Common myeloid progenitor, CD34-positive (primary cell): ENCODE results near the gene FHIT.

Experiments
- CTCF ChIA-PET: fragments of 350-600 bp; sonication (Branson Sonifier 250); formaldehyde crosslinking; loops from one replicate; lab custom pipeline; 2021; ENCODE audit warnings: antibody characterized with exemption; lab: Charles Lee
- POLR2A ChIA-PET: fragments of 350-600 bp; sonication (Branson Sonifier 250); formaldehyde crosslinking; loops from one replicate; lab custom pipeline; 2021; ENCODE audit warnings: antibody characterized with exemption; lab: Charles Lee
- DNase-seq, 3 donors: peaks; one replicate each; pipeline versions ENCODE4 v3.0.0 to v3.0.0-alpha.2; 2013
- H3K27ac ChIP-seq, 2 experiments: 1 replicate in 1 of 2; 2 replicates in 1 of 2; pipeline ENCODE4 v1.7.0; 2013; ENCODE audit warnings: inconsistent platforms in 2 of 2, low read length in 2 of 2, mild to moderate bottlenecking in 2 of 2, low read depth in 1 of 2, moderate library complexity in 1 of 2; ENCODE audit not compliant: severe bottlenecking in 2 of 2, insufficient read depth in 1 of 2, poor library complexity in 1 of 2
- H3K27me3 ChIP-seq, 5 experiments: replicated peaks in 2 of 5; 1 replicate in 3 of 5; 2 replicates in 2 of 5; pipeline versions ENCODE4 v1.6.1 to v1.7.0; 2013; ENCODE audit warnings: low read length in 4 of 5, mild to moderate bottlenecking in 2 of 5, moderate library complexity in 2 of 5, inconsistent platforms in 1 of 5; ENCODE audit not compliant: insufficient read depth in 5 of 5, control insufficient read depth in 4 of 5
- H3K36me3 ChIP-seq, 4 experiments: 1 replicate in 2 of 4; 2 replicates in 2 of 4; pipeline versions ENCODE4 v1.6.1 to v1.7.0; 2013; ENCODE audit warnings: low read length in 3 of 4, control low read depth in 1 of 4, mild to moderate bottlenecking in 1 of 4; ENCODE audit not compliant: control insufficient read depth in 4 of 4, insufficient read depth in 4 of 4
- H3K4me1 ChIP-seq, 4 experiments: 1 replicate in 3 of 4; 2 replicates in 1 of 4; pipeline versions ENCODE4 v1.6.1 to v1.7.1; 2013; ENCODE audit warnings: low read length in 3 of 4, mild to moderate bottlenecking in 3 of 4, control low read depth in 1 of 4, inconsistent platforms in 1 of 4, moderate library complexity in 1 of 4; ENCODE audit not compliant: control insufficient read depth in 4 of 4, insufficient read depth in 4 of 4; ENCODE audit errors: control extremely low read depth in 1 of 4
- H3K4me3 ChIP-seq, 7 experiments: 1 replicate in 4 of 7; 2 replicates in 3 of 7; pipeline versions ENCODE4 v1.5.1 to v1.7.0; 2013; ENCODE audit warnings: mild to moderate bottlenecking in 7 of 7, low read length in 6 of 7, moderate library complexity in 6 of 7, inconsistent platforms in 2 of 7, low read depth in 2 of 7, control low read depth in 1 of 7; ENCODE audit not compliant: insufficient read depth in 4 of 7, control insufficient read depth in 1 of 7; ENCODE audit errors: extremely low read depth in 1 of 7
- H3K9me3 ChIP-seq, 5 experiments: 1 replicate in 4 of 5; 2 replicates in 1 of 5; pipeline versions ENCODE4 v1.6.1 to v1.7.1; 2013; ENCODE audit warnings: low read length in 4 of 5, mild to moderate bottlenecking in 2 of 5, inconsistent platforms in 1 of 5, low read depth in 1 of 5, moderate library complexity in 1 of 5; ENCODE audit not compliant: control insufficient read depth in 4 of 5, insufficient read depth in 2 of 5; ENCODE audit errors: control extremely low read depth in 1 of 5
- WGBS: methylation state at CpG from one replicate; pipeline ENCODE4 v1.1.5; 2013; ENCODE audit not compliant: insufficient coverage; 5-methylcytosine and 5-hydroxymethylcytosine counted together

Gene FHIT

DNA sequence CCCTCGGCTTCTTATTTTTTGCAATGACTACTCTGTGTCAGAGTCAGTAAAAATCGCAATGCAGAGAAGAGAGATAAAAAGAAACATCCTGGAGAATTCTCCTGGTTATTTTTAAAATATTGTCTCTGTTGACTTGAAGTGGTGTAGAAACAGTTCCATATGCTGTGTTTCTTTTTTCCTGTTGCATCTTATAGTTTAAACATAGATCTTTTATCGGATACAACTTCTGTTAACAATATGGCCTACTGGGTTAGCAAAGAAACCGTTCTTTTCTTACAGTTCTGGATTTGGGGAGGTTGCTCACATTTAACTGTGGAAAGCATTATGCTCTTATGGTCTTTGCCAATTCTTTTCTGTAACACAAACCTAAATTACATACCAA is 1432.3 kb downstream of the FHIT start:
- 100% methylated on average over 2 of the region's 4 CpGs for WGBS
- CTCF ChIA-PET = no interaction called here

DNA sequence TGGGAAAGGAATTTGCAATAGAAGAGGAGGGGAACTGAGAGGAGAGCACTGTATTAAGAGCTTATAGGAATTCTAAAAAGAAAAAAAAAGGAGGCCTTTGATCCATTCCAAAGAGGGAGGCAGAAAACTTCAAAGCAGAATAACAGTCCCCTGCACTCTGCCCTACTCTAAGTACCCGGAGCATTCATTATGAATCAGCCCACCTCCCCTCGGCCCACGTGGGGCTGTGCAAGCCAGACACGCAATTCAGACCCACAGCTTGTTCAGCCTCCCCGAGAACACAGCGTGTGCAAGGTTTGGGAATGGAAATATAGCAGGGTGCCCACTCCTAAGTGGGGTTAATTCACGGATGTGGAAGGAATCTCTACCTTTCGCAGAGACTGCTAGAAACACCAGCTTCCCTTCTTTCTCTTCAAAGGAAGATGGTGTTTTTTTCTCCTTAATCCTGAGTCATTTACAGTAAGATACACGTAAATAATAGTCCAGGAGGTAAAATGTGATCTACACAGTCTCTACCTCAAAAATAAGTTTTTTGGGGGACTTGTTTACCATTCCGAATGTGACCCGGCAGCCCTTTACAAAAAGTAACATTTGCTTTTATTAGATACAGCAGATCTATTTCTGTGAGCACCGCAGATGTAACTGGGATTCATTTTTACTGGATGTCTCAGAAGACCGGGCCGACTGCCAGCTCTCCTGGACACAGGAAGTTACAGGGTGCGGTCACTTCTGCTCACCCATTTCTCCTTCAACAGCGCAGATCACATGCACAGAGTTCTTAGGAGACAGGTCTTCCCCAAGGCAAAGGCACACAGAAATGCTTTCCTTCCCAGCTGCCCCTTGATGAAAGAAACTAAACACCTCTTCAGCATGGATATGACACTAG is 1433.0 kb downstream of the FHIT start:
- H3K4me1 ChIP-seq = peaks cover 0 to 12% (median 5%) of the 10 kb centered on the region in 4 experiments
- DNase-seq = no peak
- H3K27ac ChIP-seq = no peak overlapping the region
- H3K9me3 ChIP-seq = no peaks in the 10 kb centered on the region
- no peaks in the 10 kb centered on the region for H3K27me3 ChIP-seq
- ChIA-PET CTCF (no interaction called here), POLR2A (no interaction called here)
- 85% methylated on average over 15 of the region's 16 CpGs for WGBS
- H3K4me3 ChIP-seq = no peak overlapping the region
- no peaks in the 10 kb centered on the region for H3K36me3 ChIP-seq

More for the DNA sequence above, 1432.3 kb downstream of the FHIT start:
- no peak for DNase-seq
- H3K4me3 ChIP-seq = no peak overlapping the region
- peaks cover 0 to 12% (median 5%) of the 10 kb centered on the region in 4 experiments for H3K4me1 ChIP-seq
- no peaks in the 10 kb centered on the region for H3K27me3 ChIP-seq
- no peaks in the 10 kb centered on the region for H3K9me3 ChIP-seq
- H3K36me3 ChIP-seq = no peaks in the 10 kb centered on the region
- POLR2A ChIA-PET = no interaction called here
- no peak overlapping the region for H3K27ac ChIP-seq

DNA sequence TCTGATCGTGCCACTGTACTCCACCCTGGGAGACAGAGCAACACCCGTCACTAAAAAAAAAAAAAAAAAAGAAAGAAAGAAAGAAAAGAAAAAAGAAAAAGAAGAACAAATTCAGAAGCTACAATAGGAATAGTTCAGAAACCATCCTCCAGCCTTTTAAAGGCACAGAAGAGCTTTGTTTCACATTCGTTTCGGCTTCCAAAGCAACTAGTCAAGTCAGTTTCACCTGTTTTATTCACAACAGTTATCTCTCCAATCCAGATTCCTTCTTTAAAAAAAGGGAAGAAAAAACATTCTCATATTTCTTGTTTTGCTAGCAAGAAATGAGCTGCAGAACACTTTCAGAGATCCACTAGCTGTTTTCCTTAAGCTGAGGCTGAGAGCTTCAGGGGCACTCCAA is 1433.7 kb downstream of the FHIT start:
- DNase-seq = peak in 2 of 3 donors; percentile 20 to 41
- Histone ChIP-seq H3K27me3 (no peaks in the 10 kb centered on the region), H3K4me3 (peak overlapping the region in 1 of 7 experiments; percentile 50), H3K9me3 (no peaks in the 10 kb centered on the region), H3K4me1 (peaks cover 0 to 12% (median 5%) of the 10 kb centered on the region in 4 experiments), H3K27ac (no peak overlapping the region), H3K36me3 (no peaks in the 10 kb centered on the region)
- POLR2A ChIA-PET = interaction anchor here (0.6 kb wide), 1 partner anchor 385 kb away, joined by 3 read pairs; no protein-coding TSS in a partner anchor
- WGBS = 25% methylated on average over 2 of the region's 4 CpGs
- CTCF ChIA-PET = no interaction called here

DNA sequence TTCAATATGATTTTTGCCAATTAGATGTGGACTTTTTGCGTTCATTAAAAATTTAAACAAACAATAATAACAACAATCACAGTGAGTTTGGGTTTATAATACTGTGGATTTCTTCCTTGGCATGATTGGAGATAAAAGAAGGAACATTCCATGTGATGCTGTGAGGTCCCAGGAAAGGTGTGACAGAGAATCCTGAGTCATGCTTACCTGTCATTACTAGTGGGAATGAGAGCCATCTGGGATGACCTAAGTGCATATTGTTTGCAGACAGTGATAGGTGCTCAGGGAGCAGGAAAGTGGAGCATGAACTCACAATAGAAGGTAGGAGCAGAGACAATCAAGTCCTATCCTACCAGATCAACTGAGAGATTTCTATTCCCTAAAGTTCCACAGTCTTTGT is 1434.9 kb downstream of the FHIT start:
- CTCF ChIA-PET = no interaction called here
- WGBS = no CpG with 5 or more reads among the region's 1 CpG

DNA sequence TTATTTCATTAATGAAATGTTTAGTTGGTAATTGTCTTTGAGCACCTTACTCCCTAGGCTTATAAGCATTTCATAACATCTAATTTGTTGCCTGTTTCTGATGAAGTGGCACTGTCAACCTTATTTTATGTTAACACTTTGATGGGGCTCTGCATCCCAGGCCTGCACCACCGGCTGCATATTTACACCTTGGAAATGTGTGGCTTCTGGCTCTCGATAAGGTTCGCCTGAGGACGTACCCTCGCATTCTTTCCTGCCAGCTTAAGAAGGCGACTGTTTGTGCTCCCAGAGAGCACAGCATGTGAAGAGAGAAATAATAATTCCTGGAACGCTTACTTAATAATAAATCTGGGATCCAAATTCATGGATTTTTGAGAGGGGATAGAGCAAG is 1438.1 kb downstream of the FHIT start:
- ChIA-PET POLR2A (no interaction called here), CTCF (interaction anchor here (1.5 to 6.1 kb wide), 2 partner anchors 10 to 237 kb away, joined by 3 to 64 read pairs; no protein-coding TSS in a partner anchor)
- H3K4me3 ChIP-seq = no peak overlapping the region
- no peak overlapping the region for H3K27ac ChIP-seq
- H3K4me1 ChIP-seq = peaks cover 0 to 12% (median 4%) of the 10 kb centered on the region in 4 experiments
- no peaks in the 10 kb centered on the region for H3K27me3 ChIP-seq
- no peaks in the 10 kb centered on the region for H3K9me3 ChIP-seq
- WGBS = 96% methylated on average over 6 of the region's 7 CpGs
- no peaks in the 10 kb centered on the region for H3K36me3 ChIP-seq
- no peak for DNase-seq

More for the DNA sequence above, 1434.9 kb downstream of the FHIT start:
- DNase-seq = no peak
- Histone ChIP-seq H3K27me3 (no peaks in the 10 kb centered on the region), H3K9me3 (no peaks in the 10 kb centered on the region), H3K4me3 (no peak overlapping the region), H3K36me3 (no peaks in the 10 kb centered on the region), H3K27ac (no peak overlapping the region), H3K4me1 (peaks cover 0 to 12% (median 5%) of the 10 kb centered on the region in 4 experiments)
- POLR2A ChIA-PET = no interaction called here

DNA sequence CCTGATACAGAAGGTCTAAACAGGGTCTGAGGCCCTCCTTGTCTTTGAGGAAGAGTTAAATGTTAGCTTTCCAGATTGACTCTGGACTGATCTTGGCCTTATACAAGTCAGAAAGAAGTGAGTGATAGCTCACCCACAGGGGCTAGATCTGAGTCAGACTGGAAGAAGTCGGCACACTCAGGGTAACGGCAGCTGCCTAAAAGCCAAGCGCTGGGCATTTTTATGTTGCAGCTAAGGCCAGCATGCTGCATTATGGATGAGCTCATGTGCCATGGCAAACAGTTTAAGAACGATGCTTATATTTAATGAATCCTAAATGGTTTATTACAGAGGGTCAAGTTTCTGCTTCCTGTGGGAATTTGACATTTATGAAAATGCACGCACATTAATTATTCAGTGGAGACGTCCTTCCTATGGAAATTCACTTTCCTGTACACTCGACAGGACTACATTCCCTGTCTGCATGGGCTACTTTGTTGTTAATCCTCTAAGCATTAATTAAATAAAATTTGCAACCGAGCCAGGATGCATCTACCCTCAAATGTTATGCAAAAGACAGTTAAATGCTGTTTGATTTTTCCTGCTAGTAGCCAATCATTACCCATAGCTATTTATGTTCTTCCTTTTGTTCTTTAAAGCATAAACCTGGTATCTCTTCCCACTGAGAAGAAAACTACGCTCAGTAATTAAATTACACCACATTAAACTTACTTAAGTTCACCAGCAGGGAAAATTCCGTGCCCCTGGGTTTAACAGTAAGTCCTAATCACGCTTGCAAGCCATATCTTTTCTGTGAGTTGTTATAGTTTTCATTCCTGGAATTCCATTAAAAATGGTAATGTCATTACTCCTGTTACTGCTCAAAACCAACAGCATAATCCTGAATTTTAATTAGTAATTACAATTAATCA is 1438.8 kb downstream of the FHIT start:
- Histone ChIP-seq H3K27ac (no peak overlapping the region), H3K27me3 (no peaks in the 10 kb centered on the region), H3K4me1 (peaks cover 0 to 5% (median 0%) of the 10 kb centered on the region in 4 experiments), H3K36me3 (no peaks in the 10 kb centered on the region), H3K9me3 (no peaks in the 10 kb centered on the region), H3K4me3 (no peak overlapping the region)
- ChIA-PET CTCF (interaction anchor here (1.2 to 6.1 kb wide), 4 partner anchors 12 to 255 kb away, joined by 3 to 64 read pairs (median 3); no protein-coding TSS in a partner anchor), POLR2A (no interaction called here)
- DNase-seq = no peak
- WGBS = 94% methylated on average over 6 of the region's 11 CpGs
